Measurements from ENCODE around the gene SLC41A3. TPM values are rescaled to one million over a fixed set of nuclear protein-coding genes. Genes with fewer than 3 reads are reported as not detected.

Gene SLC41A3
- polyA plus RNA-seq, 3 donors = 2.8 to 18.2 (median 13.6) TPM

DNA sequence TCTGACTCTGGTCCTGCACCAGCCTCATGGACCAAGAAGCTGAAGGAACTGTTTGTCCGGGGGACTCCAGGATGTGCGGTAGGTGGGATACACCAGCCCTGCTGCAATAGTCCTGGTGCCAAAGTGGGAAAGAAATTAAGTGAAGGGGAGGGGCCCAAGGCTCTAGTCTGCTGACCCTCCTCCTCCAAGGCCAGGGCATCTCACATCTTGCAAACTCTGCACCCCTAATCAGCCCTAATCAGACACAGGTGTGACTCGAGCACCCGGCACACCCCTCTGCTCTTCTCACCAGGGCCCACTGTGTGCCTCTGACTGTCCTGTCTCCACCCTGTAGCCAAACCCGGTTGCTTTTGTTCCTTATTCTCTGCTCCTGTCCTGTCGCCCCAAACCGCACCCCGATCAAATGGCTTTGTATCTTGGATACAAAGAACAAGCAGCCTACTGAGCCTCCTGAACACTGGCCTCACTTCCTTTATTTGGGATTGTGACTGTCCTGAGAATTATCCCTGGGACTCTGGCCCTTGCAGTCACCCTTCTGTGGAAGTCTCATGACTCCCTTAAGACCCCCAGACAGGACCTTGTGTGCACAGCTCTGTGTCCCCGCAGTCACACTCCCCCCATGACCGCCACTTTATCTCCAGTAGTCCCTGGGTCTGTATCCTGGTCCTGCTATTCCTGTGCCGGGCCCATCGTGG is 26.7 kb upstream of the SLC41A3 start:
- Histone ChIP-seq H3K9ac (ENCODE audit: insufficient read depth, low read length, poor library complexity, severe bottlenecking) (no peak overlapping the region), H3K4me3 (replicated peaks in 1 of 3; ENCODE audit: low read depth in 2 of 3, low read length in 3 of 3) (no peak overlapping the region), H3K27ac (ENCODE audit: low read depth in 1 of 2, low read length in 2 of 2) (no peak overlapping the region), H3K4me2 (replicated peaks; ENCODE audit: extremely low read depth, low read length, poor library complexity, severe bottlenecking) (no peak overlapping the region), H3K4me1 (ENCODE audit: control insufficient read depth in 1 of 2, insufficient read depth in 2 of 2, low read length in 2 of 2) (no peaks in the 10 kb centered on the region), H3K79me2 (ENCODE audit: insufficient read depth, low read length) (no peaks in the 10 kb centered on the region), H3K36me3 (replicated peaks in 1 of 2; ENCODE audit: control insufficient read depth in 1 of 2, insufficient read depth in 2 of 2, low read length in 2 of 2) (no peaks in the 10 kb centered on the region), H3K27me3 (ENCODE audit: control insufficient read depth in 2 of 2, insufficient read depth in 2 of 2, low read length in 2 of 2) (no peaks in the 10 kb centered on the region), H4K20me1 (ENCODE audit: insufficient read depth, low read length) (no peaks in the 10 kb centered on the region), H2AFZ (ENCODE audit: insufficient read depth, low read depth, low read length, poor library complexity, severe bottlenecking) (no peak overlapping the region), H3K9me3 (replicated peaks in 1 of 2; ENCODE audit: control insufficient read depth in 1 of 2, insufficient read depth in 1 of 2, low read length in 2 of 2) (no peaks in the 10 kb centered on the region)
- Mint-ChIP-seq H3K36me3 (no peaks in the 10 kb centered on the region), H3K27me3 (ENCODE audit: low read depth in 3 of 3) (peaks cover 0 to 9% (median 6%) of the 10 kb centered on the region in 3 donors), H3K27ac (no peak overlapping the region), H3K9me3 (no peaks in the 10 kb centered on the region), H3K4me3 (no peak overlapping the region), H3K4me1 (no peaks in the 10 kb centered on the region)
- TF ChIP-seq CTCF (IDR thresholded peaks at IDR 0.05) = no peak
- no peak for DNase-seq
- intact Hi-C loops (cut with micrococcal nuclease) = no loop called here
- 97% methylated on average over 10 of the region's 12 CpGs for WGBS (ENCODE audit: insufficient coverage)

DNA sequence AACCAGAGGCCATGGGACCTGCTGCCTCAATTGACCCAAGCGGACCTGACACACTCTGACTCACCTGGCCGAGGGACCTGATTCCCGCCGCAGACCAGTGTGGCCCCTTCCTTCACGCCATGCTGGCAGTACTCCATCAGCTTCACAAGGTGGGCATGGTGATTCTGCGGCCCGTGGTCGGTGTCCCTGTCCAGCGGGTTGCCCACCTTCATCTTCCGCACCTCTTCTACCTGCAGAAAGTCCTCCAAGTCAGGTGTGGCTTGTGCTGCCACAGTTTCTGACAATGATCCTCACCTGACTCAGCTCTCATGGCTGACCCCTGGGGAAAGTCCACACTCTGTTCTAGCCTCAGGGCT is 25.9 kb upstream of the SLC41A3 start:
- H3K4me1 ChIP-seq (ENCODE audit: control insufficient read depth in 1 of 2, insufficient read depth in 2 of 2, low read length in 2 of 2) = no peaks in the 10 kb centered on the region
- H3K4me3 ChIP-seq (replicated peaks in 1 of 3; ENCODE audit: low read depth in 2 of 3, low read length in 3 of 3) = no peak overlapping the region
- no peak overlapping the region for H3K27ac ChIP-seq (ENCODE audit: low read depth in 1 of 2, low read length in 2 of 2)
- H3K27me3 ChIP-seq (ENCODE audit: control insufficient read depth in 2 of 2, insufficient read depth in 2 of 2, low read length in 2 of 2) = no peaks in the 10 kb centered on the region
- TF ChIP-seq CTCF (IDR thresholded peaks at IDR 0.05) = no peak
- no peaks in the 10 kb centered on the region for H4K20me1 ChIP-seq (ENCODE audit: insufficient read depth, low read length)
- no peak for DNase-seq
- no peak overlapping the region for H3K9ac ChIP-seq (ENCODE audit: insufficient read depth, low read length, poor library complexity, severe bottlenecking)
- no peaks in the 10 kb centered on the region for H3K79me2 ChIP-seq (ENCODE audit: insufficient read depth, low read length)
- H3K4me2 ChIP-seq (replicated peaks; ENCODE audit: extremely low read depth, low read length, poor library complexity, severe bottlenecking) = no peak overlapping the region
- no peaks in the 10 kb centered on the region for H3K36me3 Mint-ChIP-seq
- H2AFZ ChIP-seq (ENCODE audit: insufficient read depth, low read depth, low read length, poor library complexity, severe bottlenecking) = no peak overlapping the region
- intact Hi-C loops (cut with micrococcal nuclease) = no loop called here
- H3K4me3 Mint-ChIP-seq = no peak overlapping the region
- 97% methylated on average over 10 of the region's 10 CpGs for WGBS (ENCODE audit: insufficient coverage)
- no peaks in the 10 kb centered on the region for H3K9me3 ChIP-seq (replicated peaks in 1 of 2; ENCODE audit: control insufficient read depth in 1 of 2, insufficient read depth in 1 of 2, low read length in 2 of 2)
- no peak overlapping the region for H3K27ac Mint-ChIP-seq
- peaks cover 0 to 9% (median 7%) of the 10 kb centered on the region in 3 donors for H3K27me3 Mint-ChIP-seq (ENCODE audit: low read depth in 3 of 3)
- H3K4me1 Mint-ChIP-seq = no peaks in the 10 kb centered on the region
- no peaks in the 10 kb centered on the region for H3K9me3 Mint-ChIP-seq
- H3K36me3 ChIP-seq (replicated peaks in 1 of 2; ENCODE audit: control insufficient read depth in 1 of 2, insufficient read depth in 2 of 2, low read length in 2 of 2) = no peaks in the 10 kb centered on the region
